Erythroblast (primary cell): Measurements from ENCODE around the gene PARD3.

Experiments used
- DNase-seq, 2 experiments: peaks; one replicate each; lab custom pipeline; 2025; lab: John Stamatoyannopoulos, UW
- GATA1 ChIP-seq: IDR thresholded peaks from 2 replicates; pipeline ENCODE4 v1.6.1; 2011; ENCODE audit warnings: low read depth, mild to moderate bottlenecking, control low read depth, low read length, moderate library complexity
- POLR2A ChIP-seq: IDR thresholded peaks from 2 replicates; pipeline ENCODE4 v1.6.1; 2011; ENCODE audit warnings: mild to moderate bottlenecking, low read length

The PARD3 gene

DNA sequence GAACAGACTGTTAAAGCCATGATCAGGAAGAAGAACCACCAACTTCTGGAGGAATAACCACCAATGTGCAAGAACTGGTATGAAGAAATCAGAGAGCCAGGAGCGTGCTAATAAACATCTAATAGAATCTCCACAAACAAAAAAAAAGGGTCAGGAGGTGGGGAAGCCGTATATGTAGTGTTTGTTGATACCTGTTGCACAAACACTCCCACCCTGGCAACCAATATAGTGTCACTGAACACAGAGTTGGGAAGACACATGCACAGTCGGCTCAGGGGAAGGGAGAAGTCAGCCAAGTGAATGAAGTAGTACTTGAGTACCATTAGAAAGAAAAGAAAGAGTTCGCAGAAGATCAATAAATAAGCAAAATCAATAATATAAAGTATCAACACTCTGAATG lies 400.1 kb downstream of the PARD3 start:
- no peak for DNase-seq
- TF ChIP-seq POLR2A, result no peak
- TF ChIP-seq GATA1, result no peak

DNA sequence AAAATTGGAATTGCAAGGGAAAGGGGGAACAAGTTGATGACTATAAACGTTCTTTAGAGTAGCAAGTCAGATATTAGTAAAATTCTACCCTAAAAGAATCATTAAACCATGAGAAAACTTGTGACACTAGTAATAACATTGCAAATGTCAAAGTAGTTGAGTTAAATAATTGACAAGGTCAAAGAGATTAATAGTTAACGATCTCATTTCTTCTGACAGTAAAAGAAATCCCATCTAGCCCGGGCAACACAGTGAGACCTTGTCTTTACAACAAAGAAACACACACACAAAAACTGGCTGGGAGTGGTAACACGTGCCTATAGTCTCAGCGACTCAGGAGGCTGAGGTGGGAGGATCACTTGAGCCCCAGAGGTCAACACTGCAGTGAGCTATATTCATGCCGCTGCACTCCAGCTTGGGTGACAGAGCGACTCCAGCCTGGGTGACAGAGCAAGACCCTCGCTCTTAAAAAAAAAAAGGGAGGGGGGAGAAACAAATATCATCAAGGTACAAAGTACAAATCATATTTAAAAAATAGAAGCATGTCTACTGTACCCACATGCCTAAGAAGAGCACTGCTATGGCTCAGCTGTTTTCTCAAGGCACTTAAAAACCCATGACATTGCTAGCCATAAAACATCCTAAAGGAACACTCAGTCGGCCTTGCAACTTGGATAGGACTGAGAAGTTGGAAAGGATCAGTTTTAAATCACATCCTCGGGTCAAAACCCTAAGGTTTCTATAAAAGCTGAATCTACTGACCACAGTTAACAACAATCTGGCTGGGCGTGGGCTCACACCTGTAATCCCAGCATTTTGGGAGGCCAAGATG lies 401.1 kb downstream of the PARD3 start:
- no peak for TF ChIP-seq POLR2A
- TF ChIP-seq GATA1, result no peak
- no peak for DNase-seq

DNA sequence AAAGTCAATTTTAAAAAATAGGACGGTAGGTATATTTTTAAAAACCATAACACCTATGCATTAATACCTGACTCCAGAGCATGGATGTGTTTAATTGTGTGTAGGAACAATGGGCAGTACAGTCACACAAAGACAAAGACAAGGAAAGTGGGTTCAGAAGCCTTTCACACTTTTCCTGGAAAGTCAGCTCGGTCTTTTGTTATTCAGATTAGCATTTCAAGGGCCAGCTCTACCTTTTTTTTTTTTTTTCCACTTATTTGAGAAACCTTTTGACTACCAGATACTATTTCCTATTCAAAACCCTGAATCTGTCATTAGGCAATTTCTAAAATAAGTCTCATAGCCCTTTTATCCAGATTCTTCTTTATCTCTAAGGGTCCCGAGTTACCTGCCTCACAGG lies 401.9 kb downstream of the PARD3 start:
- no peak for TF ChIP-seq GATA1
- TF ChIP-seq POLR2A, result no peak
- DNase-seq, result no peak

DNA sequence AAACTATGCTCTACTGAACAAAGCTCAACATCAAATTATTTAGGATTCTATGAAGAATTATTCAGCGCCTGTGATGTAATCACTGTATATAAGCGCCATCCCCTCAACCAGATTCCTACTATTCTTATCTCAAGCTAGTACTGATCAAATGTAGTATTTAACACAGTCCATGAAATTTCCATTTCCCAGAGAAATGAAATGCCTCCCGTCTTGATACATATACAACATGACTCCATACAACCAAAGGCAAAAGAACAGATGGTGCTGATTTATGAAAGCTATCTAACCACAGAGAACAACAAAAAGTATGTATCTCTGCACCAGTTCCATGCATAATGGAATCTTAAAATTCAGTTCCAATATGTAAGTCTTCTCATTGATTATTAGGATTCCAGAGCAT lies 406.1 kb downstream of the PARD3 start:
- no peak for DNase-seq
- TF ChIP-seq GATA1, result no peak
- no peak for TF ChIP-seq POLR2A

DNA sequence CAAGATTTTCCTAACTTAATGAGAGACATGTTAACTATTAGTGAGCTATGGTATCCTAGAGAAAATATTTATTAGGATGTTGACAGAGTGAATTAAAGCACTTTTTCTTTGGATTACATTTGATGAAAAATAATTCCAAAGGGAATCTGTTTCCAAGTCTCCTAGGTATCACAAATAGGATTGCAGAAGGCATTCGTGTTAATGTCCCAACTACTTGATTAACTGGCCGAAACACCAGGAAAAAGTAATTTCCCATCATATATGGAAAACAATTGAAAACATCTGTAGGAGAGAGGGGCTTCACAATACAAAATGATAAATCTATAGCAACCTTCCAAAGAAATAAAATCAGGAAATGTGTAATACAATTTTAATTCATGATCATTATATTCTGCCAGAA lies 406.7 kb downstream of the PARD3 start:
- no peak for DNase-seq
- TF ChIP-seq GATA1 (no peak), POLR2A (no peak)

DNA sequence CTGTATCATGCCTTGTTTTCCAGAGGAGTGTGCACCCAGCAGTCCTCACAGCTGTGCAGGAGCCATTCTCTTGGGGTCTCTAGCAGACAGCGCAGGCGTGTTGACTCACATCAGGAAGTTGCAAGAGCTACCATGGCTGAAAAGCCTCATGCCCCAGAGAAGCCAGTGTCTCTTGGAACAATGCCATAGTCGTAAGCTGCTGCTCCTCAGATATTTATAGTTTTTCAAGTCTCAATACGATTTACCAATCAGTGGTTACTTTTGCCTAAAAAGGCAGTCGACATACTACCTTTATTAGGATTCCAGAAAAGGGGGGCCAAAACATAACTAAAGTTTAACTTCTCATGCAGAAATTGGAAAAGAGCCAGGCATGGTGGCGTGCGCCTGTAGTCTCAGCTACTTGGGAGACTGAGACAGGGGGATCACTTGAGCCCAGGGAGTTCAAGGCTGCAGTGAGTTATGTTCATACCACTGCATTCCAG lies 407.7 kb downstream of the PARD3 start:
- no peak for DNase-seq
- no peak for TF ChIP-seq GATA1
- no peak for TF ChIP-seq POLR2A

DNA sequence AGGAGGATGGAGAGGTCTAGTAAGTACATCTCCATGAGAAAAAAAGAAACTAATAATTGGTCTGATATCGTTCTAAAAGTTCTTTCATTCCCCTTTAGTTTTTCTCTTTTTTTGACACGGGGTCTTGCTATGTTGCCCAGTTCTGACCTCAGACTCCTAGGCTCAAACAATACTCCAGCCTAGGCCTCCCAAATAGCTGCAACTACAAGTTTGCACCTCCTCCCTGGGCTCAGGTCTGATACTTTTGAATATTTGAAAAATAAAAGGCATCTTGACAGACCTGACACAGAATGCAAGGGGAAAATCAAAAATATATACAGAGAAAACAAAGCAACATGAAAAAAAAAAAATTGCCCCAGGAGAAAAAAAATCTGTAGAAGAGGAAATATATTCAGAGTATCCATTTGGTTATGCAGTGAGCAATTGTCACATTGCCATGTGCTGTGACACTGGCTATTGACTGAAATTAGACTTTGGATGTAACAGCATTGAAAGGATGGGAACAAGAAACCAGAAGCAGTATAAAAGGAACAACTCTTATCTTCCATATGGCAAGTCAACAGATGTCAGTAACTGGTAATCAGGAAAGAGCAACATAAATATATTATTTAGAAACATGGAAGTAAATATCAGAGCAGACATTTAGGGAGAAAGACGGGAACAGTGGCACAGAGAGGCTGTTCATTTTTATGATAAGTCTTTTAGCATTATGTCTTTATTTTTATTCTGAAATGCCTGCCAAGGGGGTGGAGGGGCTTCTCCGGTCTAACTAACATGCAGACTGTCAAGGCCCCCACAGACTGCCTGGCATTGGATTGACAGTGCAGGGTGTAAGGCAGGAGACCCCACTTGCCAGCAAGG lies 408.4 kb downstream of the PARD3 start:
- TF ChIP-seq GATA1, result no peak
- no peak for TF ChIP-seq POLR2A
- DNase-seq, result no peak

DNA sequence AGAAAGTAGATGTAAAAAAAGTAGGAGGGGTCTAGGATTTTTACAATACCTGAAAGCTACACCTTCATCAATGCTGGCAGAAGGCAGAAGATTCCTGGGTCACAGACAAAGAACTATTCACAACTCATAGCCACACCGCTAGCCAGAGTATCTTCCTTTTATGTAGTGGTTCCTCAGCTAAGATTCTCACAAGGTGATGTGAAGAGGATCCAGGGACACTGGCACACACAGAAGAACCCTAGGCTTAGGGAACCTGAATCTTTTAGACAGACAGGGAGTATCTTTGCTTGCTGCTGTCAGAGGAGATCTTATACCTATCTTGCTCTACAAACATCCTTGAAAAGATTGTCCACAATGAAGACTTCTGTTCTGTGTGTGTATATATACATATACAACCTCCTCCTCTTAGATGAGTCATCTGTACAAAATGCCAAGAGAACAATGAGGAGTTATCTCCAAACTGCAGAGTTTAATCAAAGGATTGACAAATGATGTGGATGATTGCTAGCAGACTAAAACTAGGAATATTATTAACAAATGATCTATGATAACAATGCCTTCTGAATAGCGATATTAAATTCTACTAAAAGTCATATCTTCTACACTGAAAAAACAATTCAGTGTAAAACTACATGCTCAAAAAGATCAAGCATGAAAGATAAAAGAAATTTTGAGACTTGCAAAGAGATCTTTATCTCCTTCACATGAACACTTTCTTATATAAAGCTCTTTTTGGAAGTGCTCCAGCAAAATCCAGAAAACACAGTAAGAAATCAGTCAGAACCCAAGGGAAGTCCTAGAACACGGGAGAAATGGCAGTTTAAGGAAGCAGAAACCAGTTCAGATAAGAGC lies 409.3 kb downstream of the PARD3 start:
- TF ChIP-seq GATA1 (no peak), POLR2A (no peak)
- DNase-seq, result no peak

DNA sequence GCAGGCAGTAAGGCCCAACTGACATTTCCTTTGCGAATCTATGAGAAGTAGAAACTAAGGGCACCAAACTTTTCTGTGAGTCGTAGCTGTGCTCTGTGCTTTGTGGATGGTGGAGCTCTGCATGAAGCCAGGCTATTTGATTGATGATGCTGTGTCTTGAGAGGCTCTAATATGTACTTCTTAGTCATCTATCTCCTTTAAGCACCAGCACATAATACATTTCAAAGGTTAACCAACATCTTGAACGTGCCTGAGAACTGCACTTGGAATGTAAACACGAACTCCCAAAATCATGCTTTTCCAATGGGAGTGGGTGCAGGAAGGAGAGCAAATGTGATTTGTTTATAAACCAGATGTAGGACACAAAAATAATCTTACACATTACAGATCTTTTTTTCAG lies 411.6 kb downstream of the PARD3 start:
- TF ChIP-seq POLR2A (no peak), GATA1 (no peak)
- no peak for DNase-seq

DNA sequence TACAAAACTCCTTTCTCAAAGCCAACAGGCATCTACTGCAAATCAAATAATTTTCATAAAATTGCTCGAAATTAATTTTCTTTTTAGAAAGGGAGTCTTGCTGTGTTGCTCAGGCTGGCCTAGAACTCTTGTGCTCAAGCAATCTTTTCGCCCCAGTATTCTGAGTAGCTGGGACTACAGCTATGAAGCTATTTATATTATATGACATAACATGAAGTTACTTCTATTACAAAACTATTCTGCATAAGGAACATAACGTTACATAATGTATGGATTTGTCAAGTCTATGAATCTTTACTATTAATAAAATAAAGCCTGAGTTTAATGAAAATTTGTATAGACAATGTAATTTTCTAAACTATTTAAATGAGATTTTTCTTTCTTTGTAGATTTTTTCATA lies 415.0 kb downstream of the PARD3 start:
- TF ChIP-seq POLR2A, result no peak
- no peak for TF ChIP-seq GATA1

DNA sequence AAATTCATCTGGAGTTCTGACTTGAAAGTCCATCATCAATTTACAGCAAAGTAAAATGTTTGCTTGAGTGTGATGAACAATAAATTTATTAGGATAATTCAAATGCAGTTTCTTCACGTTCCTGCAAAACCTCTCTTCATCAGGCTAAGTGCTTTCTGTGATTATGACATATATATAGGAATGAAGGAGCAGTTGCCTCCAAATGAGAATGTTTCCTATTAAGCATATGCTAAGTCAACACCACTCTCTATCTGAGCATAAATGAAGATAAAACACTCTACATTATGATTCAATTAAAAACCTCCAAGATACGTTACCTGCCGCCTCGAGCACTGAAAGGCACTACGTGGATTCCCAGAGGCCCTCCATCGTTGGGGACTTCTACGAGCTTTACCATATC lies 416.1 kb downstream of the PARD3 start:
- no peak for DNase-seq
- no peak for TF ChIP-seq GATA1
- TF ChIP-seq POLR2A, result no peak

More for the DNA sequence above, 415.0 kb downstream of the PARD3 start:
- DNase-seq, result no peak

DNA sequence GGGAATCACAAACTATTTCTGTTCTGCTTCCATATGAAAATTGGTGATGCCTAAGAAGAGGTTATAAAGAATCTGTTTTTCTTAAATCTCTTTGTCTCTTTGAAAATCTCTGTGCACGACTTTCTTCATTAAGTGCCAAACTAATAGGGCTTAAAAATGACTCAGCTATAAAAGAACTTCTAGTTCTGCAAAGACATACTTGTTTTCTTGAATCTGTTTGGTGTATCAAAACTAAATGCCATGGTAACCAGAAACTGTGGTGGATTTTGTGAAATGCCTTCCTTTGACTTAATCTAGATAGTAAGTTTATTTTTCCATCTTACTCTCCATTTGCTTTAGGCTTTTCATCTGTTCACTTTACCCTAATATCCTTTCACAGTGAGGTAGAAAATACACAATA lies 417.8 kb downstream of the PARD3 start:
- TF ChIP-seq GATA1 (no peak), POLR2A (no peak)
- DNase-seq, result no peak

DNA sequence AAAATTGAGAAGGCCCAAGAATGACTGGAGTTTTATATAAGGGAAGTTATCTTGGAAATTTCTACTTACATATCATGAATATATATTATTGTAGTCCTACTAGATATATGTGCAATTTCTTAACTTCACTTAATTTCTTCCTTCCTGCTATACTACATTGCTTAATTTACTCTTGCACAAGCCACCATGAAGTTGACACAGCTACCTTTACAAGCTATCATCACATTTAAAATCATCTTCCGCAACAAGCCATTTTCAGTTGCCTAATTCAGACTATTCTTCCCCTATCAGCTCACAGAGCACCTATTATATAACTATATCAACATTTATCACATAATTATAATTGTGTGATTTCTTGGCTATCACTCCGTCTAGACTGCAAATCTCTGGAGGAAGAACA lies 418.4 kb downstream of the PARD3 start:
- no peak for DNase-seq
- TF ChIP-seq POLR2A (no peak), GATA1 (no peak)
